Stimulated activated CD4-positive, alpha-beta T cell treated with anti-CD3 and anti-CD28 coated beads, TNF-alpha, amount 100 ng/mL, for 1 hour (primary cell): Measurements from ENCODE around the gene HAUS7.

ENCODE experiments used
- DNase-seq, 3 donors: peaks; one replicate each; pipeline ENCODE4 v3.0.0-alpha.2; 2020; ENCODE audit warnings: low read depth in 3 of 3, low spot score in 1 of 3

HAUS7 gene

DNA sequence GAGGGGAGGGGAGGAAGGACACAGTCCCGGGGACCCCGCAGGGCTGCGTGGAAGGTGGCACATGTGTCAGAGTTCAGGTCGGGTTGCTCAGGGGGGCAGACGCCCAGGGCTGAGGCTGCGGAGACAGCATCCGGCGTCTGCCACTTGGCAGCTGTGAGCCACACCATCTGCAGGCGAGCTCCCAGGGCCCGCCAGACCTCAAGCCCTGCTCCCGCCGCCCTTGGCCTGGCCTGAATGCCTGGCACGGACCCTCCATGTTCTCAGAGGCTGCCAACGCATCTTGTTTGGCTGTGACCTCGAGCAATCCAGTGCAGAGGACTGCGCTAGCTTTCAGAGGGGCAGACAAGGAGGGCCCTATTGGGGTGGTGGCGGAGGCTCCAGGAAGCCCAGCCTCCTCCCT is 29.5 kb upstream of the HAUS7 start:
- DNase-seq: no peak

GRCh38 chrX:153499341-153499740 is 29.0 kb upstream of the HAUS7 start:
- DNase-seq: no peak

DNA sequence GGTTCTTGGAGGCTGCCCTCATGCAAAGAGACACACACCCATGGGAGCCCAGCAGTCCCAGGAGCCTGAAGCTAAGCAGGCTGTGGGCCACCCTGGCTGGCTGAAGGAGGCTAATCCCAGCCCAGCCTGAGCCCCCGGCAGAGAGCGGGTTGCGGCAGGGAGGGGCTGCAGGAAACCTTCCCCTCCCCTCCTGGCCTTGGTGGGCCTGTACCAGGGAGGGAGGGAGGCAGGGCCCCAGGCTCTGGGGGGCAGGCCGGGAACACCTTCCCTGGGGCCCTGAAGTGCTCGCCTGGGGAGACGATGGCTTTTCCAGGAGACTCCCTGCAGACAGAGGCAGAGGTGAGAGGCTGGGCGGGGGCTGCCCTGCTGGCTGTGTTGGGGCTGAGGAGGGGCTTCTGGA is 28.1 kb upstream of the HAUS7 start:
- no peak for DNase-seq

DNA sequence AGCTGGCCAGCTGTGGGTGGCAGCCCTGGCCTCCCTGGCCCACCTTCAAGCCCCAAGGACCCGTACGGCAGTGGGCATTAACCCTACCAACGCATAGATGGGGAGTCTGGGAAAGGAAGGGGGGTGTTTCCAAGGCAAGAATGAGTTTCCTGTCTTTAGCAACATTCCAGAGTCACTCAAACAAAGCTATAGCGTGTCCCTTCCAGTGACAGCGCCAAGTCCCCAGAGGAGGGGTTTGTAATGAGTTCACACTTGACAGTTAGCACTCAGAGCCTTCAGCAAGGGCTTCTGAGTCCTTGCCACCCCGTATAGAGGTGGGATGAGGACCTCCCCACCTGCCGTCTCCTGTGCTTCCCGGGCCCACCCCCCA is 26.2 kb upstream of the HAUS7 start:
- no peak for DNase-seq

- no peak for DNase-seq
These were observed 25.7 kb upstream of the HAUS7 start for GRCh38 chrX:153495903-153496589.

DNA sequence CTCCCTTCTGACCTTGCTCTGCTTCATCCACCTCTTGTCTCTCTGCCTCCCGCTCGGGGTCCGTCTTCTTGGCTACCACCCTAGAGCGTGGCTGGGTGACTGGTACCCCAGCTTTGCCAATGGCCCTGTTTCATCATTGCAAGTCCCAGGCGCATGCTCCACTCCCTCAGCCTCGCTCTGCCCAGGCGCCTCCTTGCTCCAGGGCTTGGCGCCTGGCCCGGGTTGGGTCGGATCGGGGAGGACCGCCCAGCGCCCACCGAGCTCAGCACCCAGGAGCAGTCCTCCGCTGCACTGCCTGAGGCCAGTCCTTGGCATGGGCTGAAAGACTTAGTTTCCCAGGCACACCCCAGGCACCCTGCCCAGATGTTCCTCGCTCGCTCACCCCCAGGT is 25.0 kb upstream of the HAUS7 start:
- DNase-seq: no peak

- DNase-seq: no peak
These were observed 24.4 kb upstream of the HAUS7 start, which contains the start of gene BGN for GRCh38 chrX:153494541-153495361. TSS of gene BGN (plus strand) at chrX:153494980. CDS start at chrX:153504632, 9,652 bp downstream.

- DNase-seq: no peak
These were observed 23.7 kb upstream of the HAUS7 start for GRCh38 chrX:153494061-153494460.

GRCh38 chrX:153493085-153493484 is 22.7 kb upstream of the HAUS7 start:
- no peak for DNase-seq

DNA sequence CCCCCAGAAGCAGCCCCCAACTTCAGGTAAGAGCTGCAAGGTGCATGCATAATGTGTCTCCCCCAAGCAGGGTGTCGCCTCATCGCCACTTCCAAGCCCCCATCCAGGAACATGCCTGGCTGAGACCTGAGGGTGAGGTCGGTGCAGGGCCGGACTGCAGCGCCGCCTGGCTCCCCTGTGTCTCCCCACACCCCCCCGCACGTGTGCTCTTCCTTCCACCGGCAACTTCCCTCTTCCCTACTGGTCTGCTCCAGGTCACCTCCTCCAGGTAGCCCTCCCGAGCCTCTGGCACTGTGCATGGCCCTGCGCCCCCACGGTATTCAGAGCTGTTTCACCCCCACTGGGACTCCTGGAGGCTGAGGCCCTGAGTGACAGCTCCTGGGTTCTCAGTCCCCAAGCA is 22.2 kb upstream of the HAUS7 start:
- DNase-seq: no peak

DNA sequence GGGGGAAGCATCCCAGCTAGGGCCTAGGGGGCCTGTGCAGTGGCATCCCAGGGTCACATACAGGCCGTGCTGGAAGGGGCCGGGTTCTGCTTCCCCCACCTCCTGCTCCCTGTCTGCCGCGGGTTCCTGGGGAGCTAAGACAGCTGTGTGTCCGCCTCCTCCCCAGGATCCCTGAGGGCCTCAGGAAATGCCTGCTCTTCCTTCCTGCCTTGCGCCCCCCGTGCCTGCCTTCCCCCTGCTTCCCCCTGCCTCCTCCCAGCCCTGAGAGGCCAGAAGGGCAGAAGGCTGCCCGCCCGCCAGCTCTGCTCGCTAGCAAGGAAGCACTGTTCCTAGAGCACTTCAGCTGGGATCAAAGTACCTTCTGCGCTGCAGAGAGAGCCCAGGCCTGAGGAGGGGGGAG is 21.5 kb upstream of the HAUS7 start:
- no peak for DNase-seq

- DNase-seq: no peak
These were observed 21.1 kb upstream of the HAUS7 start for GRCh38 chrX:153491351-153491914.

- no peak for DNase-seq
These were observed 20.0 kb upstream of the HAUS7 start for GRCh38 chrX:153490217-153490930.

DNA sequence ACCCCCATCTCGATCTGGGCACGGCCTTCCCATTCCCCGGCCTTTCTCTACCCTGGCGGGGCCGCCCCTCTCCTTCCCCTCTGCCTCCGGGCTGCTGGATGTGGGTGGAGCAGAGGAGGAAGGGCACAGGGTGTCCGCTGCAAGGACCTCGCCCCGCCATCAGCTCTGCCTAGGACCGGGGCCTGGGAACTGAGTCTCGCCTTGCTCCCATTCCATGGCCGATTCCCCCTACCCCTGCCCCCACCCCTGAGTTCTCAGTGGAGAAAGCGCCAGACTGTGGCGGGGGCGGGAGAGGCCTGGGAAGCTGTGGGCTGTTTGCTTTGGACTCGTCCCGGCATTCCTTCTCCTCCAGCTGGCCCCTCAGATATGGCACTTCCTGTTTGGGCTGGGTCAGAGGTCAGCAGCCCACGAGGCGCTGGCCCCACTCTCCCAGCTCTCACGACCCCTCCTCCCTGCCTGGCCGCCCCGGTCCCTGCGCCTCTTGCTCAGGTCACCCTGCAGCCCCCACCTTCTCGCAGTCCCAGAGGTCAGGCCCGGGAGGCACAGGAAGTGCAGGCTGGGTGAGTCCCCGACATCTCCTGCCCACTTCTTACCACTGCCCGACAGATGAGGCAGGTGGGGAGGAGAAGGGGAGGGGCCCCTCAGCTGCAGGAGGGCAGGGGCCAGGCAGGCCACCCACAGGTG is 18.0 kb upstream of the HAUS7 start:
- DNase-seq: no peak

- DNase-seq: no peak
These were observed 17.3 kb upstream of the HAUS7 start for GRCh38 chrX:153487590-153488071.

DNA sequence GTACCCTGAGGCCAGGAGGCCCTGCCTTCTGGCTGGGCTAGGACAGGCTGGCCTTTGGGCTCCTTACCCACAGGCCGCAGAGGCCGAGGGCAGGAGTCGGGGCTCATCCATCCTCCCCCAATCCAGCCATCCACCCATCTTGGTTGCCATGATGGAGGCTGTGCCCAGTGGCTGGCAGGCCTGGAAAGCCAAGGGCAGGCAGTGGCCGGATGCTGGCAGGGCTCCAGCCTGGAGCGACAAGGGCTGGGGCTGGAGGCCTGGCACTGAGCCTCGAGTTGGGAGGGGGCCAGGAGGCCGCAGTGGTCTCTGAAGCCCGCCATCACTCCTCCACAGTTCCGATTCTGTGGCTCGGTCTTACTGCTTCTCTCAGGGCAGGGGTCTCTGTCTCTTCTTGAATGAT is 15.8 kb upstream of the HAUS7 start:
- DNase-seq: no peak

DNA sequence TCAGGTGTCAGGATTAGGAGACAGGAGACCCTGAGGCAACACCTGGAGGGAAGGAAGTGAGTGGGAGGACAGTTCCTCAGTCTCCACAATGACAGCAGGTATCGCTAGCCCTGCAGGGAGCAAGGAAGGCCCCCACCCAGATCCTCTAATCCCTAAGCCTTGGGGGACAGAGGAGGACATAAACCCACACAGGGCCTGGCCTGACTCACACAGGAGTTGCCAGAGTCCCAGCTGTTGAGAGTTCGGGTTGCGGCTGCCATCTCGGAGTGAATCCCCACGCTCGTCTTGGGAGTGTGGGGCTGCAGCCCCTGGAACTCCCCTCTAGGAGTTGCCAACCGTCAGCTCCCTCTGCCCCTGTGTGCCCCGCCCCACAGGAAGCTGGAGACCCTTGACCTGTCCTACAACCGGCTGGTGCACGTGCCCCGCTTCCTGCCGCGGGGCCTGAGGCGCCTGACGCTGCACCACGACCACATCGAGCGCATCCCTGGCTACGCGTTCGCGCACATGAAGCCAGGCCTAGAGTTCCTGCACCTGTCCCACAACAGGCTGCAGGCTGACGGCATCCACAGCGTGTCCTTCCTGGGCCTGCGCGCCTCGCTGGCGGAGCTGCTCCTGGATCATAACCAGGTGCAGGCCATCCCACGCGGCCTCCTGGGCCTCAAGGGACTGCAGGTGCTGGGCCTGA is 15.2 kb upstream of the HAUS7 start:
- DNase-seq: no peak

DNA sequence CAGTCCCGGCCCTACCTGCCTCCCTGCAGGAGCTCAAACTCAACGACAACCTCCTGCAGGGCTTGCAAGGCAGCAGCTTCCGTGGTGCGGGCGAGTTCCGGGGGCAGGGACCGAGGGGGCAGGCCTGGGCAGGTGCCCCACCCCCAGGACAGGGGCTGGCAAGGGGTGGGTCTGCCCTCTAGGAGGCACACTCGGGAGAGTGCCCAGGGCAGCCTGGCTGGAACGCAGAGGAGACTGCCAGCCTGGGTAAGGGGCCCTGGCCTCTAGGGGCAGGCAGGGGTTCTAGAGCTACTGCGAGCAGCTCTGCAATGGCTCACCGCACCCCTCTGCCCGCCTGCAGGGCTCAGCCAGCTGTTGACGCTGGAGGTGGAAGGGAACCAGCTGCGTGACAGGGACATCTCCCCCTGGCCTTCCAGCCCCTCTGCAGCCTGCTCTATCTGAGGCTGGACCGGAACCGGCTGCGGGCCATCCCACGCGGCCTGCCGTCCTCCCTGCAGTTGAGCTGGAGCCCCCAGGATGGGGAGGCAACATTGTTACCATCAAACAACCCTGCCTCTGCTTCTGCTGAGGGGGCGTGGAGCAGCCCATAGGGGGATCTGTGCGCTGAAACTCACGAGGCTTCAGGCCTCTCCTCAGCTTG is 12.1 kb upstream of the HAUS7 start:
- no peak for DNase-seq

DNA sequence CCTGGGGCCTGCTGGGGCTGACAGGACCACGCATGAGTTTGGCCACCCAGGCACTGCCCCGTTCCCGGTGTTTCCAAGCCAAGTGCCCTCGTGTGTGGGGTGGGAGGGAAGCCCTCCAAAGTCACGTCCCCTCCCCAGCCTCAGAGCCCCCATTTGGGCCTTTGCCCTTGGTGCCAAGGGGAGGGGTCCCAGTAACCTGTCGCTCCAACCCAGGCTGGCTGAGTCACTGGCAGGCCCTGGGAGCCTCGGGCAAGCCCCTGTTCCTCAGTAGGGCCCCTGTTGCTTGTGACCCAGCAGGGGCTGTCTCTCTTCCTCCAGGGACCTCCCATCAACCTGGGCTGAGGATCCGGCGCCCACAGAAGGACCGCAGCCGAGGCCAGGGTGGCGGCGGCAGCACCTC is 10.7 kb upstream of the HAUS7 start:
- no peak for DNase-seq

DNA sequence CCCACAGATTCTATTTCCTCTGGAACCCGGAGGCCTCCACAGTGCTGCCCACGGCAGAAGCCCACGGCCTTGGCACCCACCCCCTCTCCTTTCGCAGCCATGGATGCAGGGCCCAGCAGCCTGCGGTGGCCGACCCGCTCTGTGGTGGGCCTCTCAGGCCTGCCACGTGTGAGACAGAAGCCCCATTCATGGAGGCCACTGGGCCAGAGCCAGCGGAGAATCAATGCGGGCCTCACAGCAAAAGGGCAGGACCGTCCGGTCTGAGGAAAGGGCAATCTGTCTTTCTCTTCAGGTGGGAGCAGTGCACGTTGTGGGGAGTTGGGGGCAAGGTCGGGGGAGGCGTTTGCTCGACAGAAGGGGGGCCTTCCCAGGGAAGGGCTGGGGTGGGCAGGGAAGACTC is 8.4 kb upstream of the HAUS7 start:
- no peak for DNase-seq
